GM19035 (cell line): ENCODE results near the gene PCDHA1.

Experiments
- ATAC-seq: cut with Tn5 transposase; IDR thresholded peaks from one replicate; pipeline ENCODE4 v1.9.1; 2021; ENCODE audit not compliant: unreplicated experiment

Gene PCDHA1

DNA sequence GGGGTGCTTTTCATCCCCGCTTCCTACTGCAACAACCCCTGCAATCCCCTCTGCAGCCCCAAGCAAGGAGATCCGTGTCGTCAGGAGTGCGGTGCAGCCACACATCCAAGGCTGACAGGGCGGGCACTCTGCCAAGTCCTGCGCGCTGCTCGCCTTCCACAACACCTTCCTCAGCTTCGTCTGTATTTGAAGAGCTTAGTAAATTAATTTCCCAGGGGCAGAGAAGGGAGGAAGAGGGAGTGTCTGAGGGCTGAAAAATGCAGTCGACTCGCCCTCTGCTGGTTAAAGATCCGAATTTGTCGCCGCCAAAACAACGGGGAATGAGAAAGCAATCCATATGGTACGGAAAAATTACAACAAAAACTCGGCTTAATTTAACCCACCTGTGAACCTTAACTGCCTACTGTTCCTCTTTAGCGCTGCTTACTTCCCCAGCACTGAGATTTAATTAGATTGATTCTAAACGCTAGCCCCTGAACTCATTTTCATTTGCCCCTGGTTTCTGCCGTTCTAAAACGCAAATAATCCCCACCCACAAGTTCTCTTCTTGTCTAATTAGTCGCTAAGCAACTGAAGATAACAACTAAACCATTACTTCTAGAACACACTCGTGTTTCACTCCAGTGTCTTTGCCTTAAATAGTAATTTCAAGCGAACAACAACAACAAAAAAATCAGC lies 254.3 kb downstream of the PCDHA1 start:
- no peak for ATAC-seq

GRCh38 chr5:141040771-141041426 lies 255.0 kb downstream of the PCDHA1 start:
- no peak for ATAC-seq

GRCh38 chr5:141041427-141041785 lies 255.5 kb downstream of the PCDHA1 start:
- ATAC-seq: no peak

- ATAC-seq: no peak
Observed at GRCh38 chr5:141042555-141042954, 256.6 kb downstream of the PCDHA1 start.

GRCh38 chr5:141050622-141051520 lies 264.9 kb downstream of the PCDHA1 start, which contains the start of gene PCDHB1:
Gene PCDHB1, plus strand, starts transcription at chr5:141051374. Its CDS starts 97 bp downstream, at chr5:141051471.
- no peak for ATAC-seq

- ATAC-seq: no peak
Observed at GRCh38 chr5:141051521-141051866, 265.6 kb downstream of the PCDHA1 start.
